Omental fat pad (tissue), 4 donors: ENCODE measurements around the gene ABCD1. TPM values are rescaled to one million over a fixed set of nuclear protein-coding genes. Genes with fewer than 3 reads are reported as not detected.
A peak's percentile ranks its signal among the peaks of the same experiment; 100 is the strongest.

Experiments used
- ATAC-seq: fragments of 150-250 bp; one replicate; pipeline ENCODE4 v1.9.1; 2016; ENCODE audit warnings: mild to moderate bottlenecking, moderate library complexity; ENCODE audit not compliant: low FRiP score
- DNase-seq: peaks from one replicate; pipeline ENCODE4 v3.0.0-alpha.2; 2019; ENCODE audit warnings: low spot score
- CTCF ChIP-seq, 3 donors: fragments of 450-650 bp; IDR thresholded peaks; one replicate each; pipeline ENCODE4 v1.5.1; 2016 to 2017; ENCODE audit warnings: antibody characterized with exemption in 3 of 3, mild to moderate bottlenecking in 3 of 3, moderate library complexity in 2 of 3
- total RNA-seq, 4 donors: library from RNA; depleted of rRNA; stranded (reverse); fragments of >200 nt; gene quantifications; one replicate each; pipeline ENCODE4 v1.1.0, GENCODE V29; 2016

The ABCD1 gene
- total RNA-seq, 4 donors from 2014 or later: 17.5 to 38.9 (median 23.4) TPM

- ATAC-seq (no peak), DNase-seq (no peak)
- TF ChIP-seq CTCF (IDR thresholded peaks at IDR 0.05): no peak
Observed at GRCh38 chrX:153750127-153750774, 25.6 kb downstream of the ABCD1 start.

GRCh38 chrX:153755136-153755535 is 30.5 kb downstream of the ABCD1 start:
- TF ChIP-seq CTCF (IDR thresholded peaks at IDR 0.05): no peak
- ATAC-seq (no peak), DNase-seq (no peak)

GRCh38 chrX:153761863-153762262 is 37.2 kb downstream of the ABCD1 start:
- no peak for TF ChIP-seq CTCF (IDR thresholded peaks at IDR 0.05)
- ATAC-seq (no peak), DNase-seq (no peak)

- no peak for TF ChIP-seq CTCF (IDR thresholded peaks at IDR 0.05)
- DNase-seq (no peak), ATAC-seq (no peak)
Observed at GRCh38 chrX:153762626-153763173, 38.0 kb downstream of the ABCD1 start.

- DNase-seq (no peak), ATAC-seq (no peak)
- no peak for TF ChIP-seq CTCF (IDR thresholded peaks at IDR 0.05)
Observed at GRCh38 chrX:153763298-153763932, 38.8 kb downstream of the ABCD1 start.

GRCh38 chrX:153763989-153764755 is 39.5 kb downstream of the ABCD1 start, which contains the start of gene PLXNB3:
TSS of gene PLXNB3 (plus strand) at chrX:153764249. CDS start at chrX:153765536, 1,287 bp downstream.
- DNase-seq (peak; percentile 66), ATAC-seq (peak; percentile 84)
- peak in 1 of 3 donors; percentile 54 for TF ChIP-seq CTCF (IDR thresholded peaks at IDR 0.05)
